GM12874 (cell line): ENCODE results near the gene KIF22.

Source experiments
- TF ChIP-seq, protein P1 (sequence below): IDR thresholded peaks from 2 replicates; pipeline ENCODE4 v1.5.1; 2011; ENCODE audit warnings: low read depth, mild to moderate bottlenecking, control low read depth, low read length, moderate library complexity; ENCODE audit not compliant: insufficient read depth

KIF22 gene

DNA sequence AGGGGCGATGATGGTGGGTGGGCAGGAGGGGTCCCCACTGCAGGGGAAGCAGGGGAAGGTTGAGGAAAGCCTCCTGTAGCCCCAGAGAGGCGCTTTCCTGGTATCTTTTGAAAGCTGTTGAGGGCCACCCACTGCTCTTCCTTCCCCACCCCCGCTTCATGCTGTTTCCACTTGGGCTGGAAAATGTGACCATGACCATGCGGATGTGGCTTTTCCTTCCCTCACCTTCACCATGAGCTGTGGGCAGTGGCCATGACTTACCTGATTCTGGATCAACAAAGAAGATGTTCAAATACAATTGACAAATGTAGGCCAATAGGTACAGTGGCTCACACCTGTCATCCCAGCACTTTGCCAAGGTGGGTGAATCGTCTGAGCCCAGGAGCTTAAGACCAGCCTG is 43.5 kb downstream of the KIF22 start:
- TF ChIP-seq, protein P1, sequence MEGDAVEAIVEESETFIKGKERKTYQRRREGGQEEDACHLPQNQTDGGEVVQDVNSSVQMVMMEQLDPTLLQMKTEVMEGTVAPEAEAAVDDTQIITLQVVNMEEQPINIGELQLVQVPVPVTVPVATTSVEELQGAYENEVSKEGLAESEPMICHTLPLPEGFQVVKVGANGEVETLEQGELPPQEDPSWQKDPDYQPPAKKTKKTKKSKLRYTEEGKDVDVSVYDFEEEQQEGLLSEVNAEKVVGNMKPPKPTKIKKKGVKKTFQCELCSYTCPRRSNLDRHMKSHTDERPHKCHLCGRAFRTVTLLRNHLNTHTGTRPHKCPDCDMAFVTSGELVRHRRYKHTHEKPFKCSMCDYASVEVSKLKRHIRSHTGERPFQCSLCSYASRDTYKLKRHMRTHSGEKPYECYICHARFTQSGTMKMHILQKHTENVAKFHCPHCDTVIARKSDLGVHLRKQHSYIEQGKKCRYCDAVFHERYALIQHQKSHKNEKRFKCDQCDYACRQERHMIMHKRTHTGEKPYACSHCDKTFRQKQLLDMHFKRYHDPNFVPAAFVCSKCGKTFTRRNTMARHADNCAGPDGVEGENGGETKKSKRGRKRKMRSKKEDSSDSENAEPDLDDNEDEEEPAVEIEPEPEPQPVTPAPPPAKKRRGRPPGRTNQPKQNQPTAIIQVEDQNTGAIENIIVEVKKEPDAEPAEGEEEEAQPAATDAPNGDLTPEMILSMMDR = no peak

DNA sequence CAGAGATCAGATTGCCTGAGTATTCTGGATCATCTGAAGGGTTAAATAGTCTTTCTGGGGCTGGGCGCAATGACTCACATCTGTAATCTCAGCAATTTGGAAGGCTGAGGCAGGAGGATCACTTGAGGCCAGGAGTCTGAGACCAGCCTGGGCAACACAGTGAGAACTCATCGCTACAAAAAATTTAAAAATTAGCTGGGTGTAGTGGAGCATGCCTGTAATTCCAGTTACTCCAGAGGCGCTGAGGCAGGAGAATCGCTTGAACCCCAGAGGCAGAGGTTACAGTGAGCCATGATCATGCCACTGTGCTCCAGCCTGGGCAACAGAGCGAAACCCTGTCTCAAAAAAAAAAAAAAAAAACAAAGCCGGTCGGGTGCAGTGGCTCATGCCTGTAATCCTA is 45.4 kb downstream of the KIF22 start:
- TF ChIP-seq, protein P1 = no peak

DNA sequence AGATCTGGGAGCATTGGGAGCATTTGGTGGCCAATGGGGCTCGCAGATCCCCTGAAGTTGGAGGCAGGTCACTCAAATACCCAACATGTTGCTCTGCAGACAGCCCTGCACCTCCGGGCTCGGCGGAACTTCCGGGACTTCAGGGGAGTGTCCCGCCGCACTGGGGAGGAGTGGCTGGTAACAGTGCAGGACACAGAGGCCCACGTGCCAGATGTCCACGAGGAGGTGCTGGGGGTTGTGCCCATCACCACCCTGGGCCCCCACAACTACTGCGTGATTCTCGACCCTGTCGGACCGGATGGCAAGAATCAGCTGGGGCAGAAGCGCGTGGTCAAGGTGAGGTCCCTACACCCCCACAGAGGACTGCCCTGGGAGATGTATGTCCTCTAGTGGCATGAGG is 46.1 kb downstream of the KIF22 start:
- TF ChIP-seq, protein P1 = no peak

DNA sequence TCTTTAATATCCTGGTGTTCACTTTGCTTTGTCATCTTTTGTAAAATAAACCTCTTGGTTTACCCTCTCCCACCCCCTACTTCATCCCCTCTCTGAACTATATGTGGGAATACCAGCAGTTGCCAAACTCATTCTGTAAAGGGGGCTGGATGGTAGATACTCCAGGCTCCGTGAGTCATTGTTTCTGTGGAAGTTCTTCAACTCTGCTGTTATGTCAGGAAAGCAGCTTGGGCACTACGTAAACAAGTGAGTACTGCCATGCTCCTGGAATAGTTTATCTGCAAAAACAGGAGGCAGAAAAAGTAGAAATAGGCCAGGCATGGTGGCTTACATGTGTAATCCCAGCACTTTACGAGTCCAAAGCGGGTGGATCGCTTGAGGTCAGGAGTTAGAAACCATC is 47.3 kb downstream of the KIF22 start:
- TF ChIP-seq, protein P1 = no peak

DNA sequence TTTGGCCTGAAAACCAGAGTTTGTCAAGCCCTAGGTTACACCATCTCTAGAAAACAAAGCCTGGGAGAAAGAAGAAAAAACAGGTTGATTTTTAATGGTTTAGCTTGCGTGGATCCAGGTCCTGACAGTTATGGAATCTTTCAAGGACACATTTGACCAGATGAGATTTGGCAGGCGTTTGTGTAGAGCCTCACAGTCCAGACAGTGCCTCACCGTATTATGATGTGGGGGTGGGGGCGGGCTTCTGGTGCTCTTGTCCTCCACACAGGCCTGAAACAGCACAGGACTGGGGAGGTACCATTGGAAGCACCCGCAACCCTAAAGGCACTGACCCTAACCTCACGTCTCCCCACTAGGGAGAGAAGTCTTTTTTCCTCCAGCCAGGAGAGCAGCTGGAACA is 49.3 kb downstream of the KIF22 start:
- TF ChIP-seq, protein P1 = no peak

DNA sequence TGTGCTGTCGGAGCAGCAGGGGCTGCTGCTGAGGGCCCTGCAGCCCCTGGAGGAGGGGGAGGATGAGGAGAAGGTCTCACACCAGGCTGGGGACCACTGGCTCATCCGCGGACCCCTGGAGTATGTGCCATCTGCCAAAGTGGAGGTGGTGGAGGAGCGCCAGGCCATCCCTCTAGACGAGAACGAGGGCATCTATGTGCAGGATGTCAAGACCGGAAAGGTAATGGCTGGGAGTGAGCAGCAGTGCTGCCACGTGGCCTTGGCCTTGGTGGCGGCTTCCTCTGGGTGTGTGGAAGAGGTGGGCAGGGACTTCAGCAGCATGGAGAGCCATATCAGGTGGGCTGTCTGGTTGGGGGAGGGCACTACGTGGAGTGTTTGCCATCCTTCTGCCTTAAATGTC is 49.7 kb downstream of the KIF22 start:
- TF ChIP-seq, protein P1 = no peak

DNA sequence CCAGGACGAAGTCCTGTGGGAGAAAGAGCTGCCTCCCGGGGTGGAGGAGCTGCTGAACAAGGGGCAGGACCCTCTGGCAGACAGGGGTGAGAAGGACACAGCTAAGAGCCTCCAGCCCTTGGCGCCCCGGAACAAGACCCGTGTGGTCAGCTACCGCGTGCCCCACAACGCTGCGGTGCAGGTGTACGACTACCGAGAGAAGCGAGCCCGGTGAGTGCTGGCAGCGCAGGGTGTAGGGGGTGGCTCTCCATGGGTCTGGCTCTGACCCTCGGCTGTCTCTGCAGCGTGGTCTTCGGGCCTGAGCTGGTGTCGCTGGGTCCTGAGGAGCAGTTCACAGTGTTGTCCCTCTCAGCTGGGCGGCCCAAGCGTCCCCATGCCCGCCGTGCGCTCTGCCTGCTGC is 51.1 kb downstream of the KIF22 start:
- TF ChIP-seq, protein P1 = no peak
